HG03045 (cell line): ENCODE measurements around the gene USP25.
"Not testable (repeated sequence)": the region's sequence is repeated elsewhere in the genome, so short reads cannot be mapped to it uniquely, and the experiment has no call there.

Source experiments
- ATAC-seq: cut with Tn5 transposase; IDR thresholded peaks from one replicate; pipeline ENCODE4 v1.9.1; 2021; ENCODE audit warnings: mild to moderate bottlenecking, moderate library complexity; ENCODE audit not compliant: unreplicated experiment

The USP25 gene

DNA sequence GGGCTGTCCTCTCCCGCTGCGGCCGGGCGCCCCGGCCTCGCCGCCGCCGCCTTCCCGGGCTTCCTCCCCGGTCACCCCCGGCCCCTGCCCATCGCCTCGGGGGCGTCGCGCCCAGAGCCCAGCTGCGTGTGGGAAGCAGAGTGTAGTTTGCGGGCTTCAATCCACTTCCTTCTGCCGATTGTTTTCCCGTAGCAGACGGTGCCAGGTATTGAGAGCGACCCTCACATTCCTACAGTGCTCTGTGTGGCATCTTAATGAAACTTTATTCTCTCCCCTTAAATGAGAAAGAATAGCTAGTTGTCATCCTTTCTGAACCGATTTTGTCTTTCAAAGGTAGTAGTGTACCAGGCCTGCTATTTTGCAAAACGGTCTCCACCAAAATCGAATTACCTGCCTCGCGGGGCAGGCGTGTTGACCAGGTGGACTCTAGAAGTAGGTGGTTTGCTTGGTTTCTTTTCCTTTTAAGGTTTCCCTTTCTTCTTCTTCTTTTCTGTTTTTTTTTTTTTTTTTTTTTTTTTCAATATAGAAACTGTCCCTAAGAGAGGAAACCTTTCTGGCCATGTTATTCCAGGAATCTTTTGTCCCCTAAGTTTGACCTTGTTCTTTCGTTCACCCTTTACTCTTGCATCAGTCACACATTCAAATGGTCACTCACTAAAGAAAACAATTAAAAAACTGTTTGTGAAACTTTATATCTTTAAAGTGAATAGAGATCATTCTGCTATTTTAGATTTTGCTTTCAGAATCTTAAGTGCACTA, 881 bp downstream of the USP25 start:
- ATAC-seq, result no peak

DNA sequence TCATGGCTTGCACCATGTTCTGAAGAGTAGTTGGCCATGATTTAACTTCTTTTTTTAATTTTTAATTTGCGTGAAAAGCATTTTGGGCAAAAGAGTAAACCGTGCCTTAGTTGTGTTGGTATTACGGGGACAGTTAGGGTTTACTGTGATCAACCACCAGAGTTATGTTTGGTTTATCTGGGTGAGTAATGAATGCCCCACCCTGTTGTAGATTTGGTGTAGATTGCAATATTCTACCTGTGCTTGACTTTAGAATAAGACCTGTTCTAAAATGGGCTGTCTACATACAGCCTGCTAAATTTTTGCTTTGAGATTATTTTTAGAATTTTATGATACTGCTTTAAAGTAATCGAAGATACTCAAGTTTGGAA, 1.4 kb downstream of the USP25 start:
- no peak for ATAC-seq

GRCh38 chr21:15732290-15732995, 2.7 kb downstream of the USP25 start:
- peak; percentile 42 for ATAC-seq

DNA sequence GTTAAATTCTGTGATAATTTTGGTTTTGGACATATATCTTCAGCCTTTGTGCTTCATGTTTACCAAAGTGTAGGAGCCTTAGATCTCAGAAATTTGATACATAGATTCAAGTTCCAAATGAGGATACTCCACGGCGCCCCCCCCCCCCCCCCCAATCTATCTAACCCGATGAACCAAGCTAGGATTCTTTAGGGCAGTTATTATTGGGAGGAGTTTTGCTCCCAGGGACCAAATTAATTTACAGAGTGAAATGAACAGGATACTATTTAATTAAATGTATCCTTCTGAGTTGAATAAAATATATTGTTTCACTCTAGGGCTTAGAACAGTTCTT, 3.2 kb downstream of the USP25 start:
- ATAC-seq, result no peak

- ATAC-seq, result no peak
Measured at GRCh38 chr21:15735409-15735808, 5.6 kb downstream of the USP25 start.

- not testable (repeated sequence) for ATAC-seq
Measured at GRCh38 chr21:15735931-15736330, 6.1 kb downstream of the USP25 start.

DNA sequence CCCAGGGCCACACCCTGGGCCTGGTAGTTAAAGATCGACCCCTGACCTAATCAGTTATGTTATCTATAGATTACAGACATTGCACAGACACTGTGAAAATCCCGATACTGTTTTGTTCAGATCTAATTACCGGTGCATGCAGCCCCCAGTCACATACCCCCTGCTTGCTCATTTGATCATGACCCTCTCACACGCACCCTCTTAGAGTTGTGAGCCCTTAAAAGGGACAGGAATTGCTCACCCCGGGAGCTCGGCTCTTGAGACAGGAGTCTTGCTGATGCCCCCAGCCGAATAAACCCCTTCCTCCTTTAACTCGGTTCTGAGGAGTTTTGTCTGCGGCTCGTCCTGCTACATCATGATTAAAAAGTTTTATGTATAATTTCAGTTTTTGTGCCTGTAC, 9.0 kb downstream of the USP25 start:
- ATAC-seq, result not testable (repeated sequence)

DNA sequence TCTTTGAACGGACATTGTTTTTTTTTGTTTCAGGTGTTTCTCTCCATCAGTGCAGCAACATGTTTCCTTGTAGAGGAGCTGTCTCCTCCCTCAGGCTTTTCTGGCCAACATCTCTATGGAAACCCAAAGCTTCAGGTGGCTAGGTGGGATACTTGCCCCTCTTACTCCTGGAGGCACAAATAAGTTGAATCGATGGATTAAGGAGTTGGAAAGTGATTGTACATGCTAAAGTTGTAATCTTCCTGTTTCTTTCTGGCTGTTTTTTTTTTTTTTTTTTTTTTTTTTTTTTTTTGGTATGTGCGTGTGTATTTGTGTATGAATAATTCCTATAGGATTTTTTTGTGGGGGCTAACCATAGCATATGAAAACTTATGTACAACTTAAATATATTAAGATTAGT, 10.6 kb downstream of the USP25 start:
- ATAC-seq, result no peak

- ATAC-seq, result no peak
Measured at GRCh38 chr21:15741510-15741909, 11.7 kb downstream of the USP25 start.

GRCh38 chr21:15742052-15742670, 12.4 kb downstream of the USP25 start:
- ATAC-seq, result no peak

- ATAC-seq, result no peak
Measured at GRCh38 chr21:15742694-15743093, 12.9 kb downstream of the USP25 start.

DNA sequence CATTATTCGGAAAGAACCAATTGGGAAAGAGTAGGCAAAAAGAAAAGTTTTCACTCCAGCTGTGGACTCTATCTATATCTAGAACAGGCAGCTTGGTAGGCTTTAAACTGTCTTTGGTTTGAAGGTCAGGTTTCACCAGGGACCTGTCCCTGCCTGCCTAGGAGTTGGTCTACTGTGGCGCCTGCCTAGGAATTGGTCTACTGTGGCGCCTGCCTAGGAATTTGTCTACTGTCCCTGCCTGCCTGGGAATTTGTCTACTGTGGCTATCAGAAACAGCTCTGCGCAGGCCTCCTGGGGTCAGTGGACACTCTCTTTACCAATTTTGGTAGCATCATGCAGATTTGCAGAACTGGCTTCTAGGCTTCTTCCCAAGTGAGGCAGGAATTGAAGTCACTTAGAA, 13.8 kb downstream of the USP25 start:
- ATAC-seq, result no peak

- ATAC-seq, result no peak
Measured at GRCh38 chr21:15744926-15745325, 15.1 kb downstream of the USP25 start.

DNA sequence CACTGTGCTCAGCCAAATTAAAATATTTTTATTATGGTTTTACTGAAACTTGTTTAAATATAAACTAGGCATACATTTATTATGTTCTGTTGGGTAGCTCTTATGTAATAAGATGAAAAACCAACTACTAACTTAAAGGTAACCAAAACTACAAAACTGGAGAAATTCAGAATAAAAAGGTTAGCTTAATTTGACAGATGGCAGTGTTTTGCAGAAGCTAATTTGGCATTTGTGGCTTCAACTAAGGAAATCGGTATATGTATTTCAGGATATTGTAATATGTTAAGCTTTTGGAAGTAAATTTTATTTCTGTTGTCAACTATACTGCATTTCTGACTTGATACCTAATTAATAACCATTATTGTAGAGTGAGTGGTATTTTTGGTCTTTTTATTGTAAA, 18.8 kb downstream of the USP25 start:
- ATAC-seq, result no peak

- ATAC-seq, result no peak
Measured at GRCh38 chr21:15749082-15749860, 19.5 kb downstream of the USP25 start.

GRCh38 chr21:15749861-15750159, 20.0 kb downstream of the USP25 start:
- no peak for ATAC-seq

- no peak for ATAC-seq
Measured at GRCh38 chr21:15751037-15751436, 21.3 kb downstream of the USP25 start.

DNA sequence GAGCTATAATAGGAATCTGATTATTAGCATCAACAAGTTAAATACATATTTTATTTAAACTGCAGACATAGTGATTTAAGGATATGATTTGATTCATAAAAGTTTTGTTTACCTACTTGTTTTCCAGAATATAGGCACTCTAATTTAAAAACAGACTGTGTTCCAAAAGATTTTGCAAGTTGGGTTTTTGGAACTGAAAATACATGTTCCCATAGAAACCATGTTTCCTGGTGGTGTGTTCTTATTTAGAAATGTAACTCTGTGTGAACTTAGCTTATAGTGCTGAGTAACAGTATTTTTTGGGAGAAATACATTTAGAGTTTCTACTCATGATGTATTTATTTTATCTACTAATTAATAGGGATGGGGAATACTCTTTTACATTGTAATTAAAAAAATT, 21.8 kb downstream of the USP25 start:
- no peak for ATAC-seq

- ATAC-seq, result no peak
Measured at GRCh38 chr21:15752763-15753407, 23.1 kb downstream of the USP25 start.

DNA sequence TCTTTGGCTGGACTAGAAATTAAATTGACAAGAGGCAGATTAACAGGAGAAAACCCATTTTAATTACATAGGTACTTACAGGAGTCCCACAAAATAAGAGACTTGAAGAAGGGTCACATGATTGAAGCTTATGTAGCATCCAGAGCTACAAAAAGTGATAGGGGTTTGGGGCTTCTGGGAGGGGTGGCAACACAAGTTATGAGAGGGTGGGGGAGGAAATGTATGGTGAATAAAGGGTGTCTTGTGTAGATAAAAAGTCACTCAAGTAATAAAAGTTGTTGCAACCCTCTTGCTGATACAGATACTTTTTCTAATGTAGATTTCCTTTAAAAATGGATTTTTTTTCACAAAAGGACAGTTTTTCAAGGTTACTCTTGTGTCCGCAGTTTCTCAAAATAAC, 24.0 kb downstream of the USP25 start:
- no peak for ATAC-seq

DNA sequence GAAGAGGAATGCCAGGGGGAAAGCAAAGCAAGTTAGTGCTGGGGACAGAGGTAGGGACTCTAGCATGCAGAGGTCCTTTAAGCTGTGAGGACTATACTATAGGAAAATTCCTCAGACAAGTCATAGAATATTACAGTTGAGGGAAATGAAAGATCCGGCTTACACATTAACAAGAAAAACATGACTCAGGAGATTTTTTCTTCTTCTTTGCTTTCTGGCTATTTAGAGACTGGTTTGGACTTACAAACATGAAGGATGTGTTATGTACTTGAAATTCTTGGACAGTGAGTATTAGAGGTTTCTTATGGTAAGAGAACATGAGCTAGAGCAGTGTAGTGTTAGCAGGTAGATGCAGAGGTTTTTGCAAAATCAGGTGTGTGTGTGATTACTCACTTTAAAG, 24.9 kb downstream of the USP25 start:
- no peak for ATAC-seq
